GM18505 (cell line): Measurements from ENCODE around the gene TTLL11.
"Not testable (repeated sequence)": the region's sequence is repeated elsewhere in the genome, so short reads cannot be mapped to it uniquely, and the experiment has no call there.

Source experiments
- ATAC-seq: cut with Tn5 transposase; IDR thresholded peaks from one replicate; pipeline ENCODE4 v1.9.1; 2021; ENCODE audit not compliant: unreplicated experiment
- POLR2A ChIP-seq: IDR thresholded peaks from 4 replicates; pipeline ENCODE4 v1.6.1; 2011; ENCODE audit warnings: borderline replicate concordance; ENCODE audit not compliant: insufficient read depth, insufficient read length; ENCODE audit errors: extremely low read depth

Gene TTLL11

DNA sequence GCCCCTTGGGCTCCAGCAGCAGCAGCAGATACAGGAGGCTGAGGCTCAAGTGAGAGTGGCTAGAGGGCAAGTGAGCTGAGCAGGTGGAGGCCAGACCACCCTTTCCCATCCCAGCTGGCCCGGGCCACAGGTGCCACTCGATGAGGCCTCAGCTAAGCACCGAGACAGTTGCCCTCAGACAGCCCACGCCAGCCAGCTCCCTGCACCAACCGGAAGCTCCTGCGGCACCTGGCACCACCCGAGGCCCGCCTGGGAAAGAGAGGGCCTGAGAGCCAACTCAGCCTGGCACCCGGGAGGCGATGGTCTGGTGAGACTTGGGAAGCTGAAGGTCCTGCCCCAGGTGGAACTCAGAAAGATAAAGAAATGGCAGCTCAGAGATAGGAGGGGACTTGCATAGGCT, 28.3 kb upstream of the TTLL11 start:
- no peak for ATAC-seq

DNA sequence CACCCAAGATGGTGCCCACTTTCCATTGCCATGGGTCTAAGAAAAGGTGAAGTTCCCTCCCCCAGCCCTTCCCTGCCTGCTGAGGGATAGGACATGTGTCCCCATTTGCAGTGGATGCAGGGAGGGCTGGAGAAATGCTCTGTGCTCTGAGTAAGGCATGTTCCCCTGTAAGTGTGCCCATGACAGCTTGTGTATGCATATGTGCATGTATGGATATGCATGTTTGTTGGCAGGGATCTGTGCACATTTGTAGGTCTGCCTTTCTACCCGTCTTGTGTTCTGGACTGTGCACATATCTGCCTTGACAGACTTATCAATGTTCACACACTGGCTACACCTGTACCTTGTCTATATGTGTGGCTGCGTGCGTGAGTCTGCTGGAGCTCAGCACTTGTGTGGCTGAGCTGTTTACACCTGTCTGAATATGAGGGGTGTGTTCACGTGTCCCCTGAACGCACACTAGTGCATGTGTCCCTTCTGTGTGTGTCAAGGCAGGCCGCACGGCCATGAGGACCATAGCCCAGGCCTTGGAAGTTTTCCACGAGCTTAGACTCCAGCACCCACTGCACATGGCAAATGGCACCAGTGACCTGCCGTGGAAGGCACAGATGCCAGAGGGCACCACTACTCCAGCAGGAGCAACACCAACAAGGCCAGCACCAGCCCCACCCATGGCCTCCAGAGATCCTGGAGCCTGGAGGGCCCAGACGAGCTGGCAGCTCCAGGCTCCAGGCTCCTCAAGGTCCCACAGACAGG, 27.4 kb upstream of the TTLL11 start:
- TF ChIP-seq POLR2A, result no peak
- no peak for ATAC-seq

More for the DNA sequence above, 28.3 kb upstream of the TTLL11 start:
- TF ChIP-seq POLR2A, result no peak

DNA sequence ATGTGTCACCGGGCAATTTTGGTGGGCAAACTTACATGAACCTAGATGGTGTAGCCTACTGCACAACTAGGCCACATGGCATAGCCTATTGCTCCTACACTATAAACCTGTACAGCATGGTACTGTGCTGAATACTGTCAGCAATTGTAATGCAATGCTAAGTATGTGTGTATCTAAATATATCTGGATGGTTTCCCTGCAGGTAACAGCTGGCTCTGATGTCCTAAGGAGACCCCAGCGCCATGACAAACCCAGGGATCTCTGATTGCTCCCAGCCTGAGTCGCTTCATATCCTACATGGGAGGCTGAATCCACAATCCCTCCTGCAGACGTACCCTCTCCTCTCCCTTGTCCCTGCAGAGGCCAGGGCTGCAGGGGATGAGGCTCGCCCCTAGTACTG, 26.6 kb upstream of the TTLL11 start:
- ATAC-seq, result no peak

DNA sequence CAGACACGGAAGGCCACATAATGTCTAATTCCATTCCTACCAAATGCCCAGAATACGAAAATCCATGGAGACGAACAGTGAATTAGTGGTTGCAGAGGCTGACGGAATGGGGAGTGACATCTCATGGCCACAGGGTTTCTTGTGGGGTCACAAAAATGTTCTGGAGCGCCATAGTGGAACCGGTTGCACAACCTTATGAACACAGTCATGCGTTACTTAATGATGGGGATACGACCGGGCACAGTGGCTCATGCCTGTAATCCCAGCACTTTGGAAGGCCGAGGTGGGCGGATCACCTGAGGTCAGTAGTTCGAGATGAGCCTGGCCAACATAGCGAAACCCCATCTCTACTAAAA, 26.0 kb upstream of the TTLL11 start:
- ATAC-seq, result no peak
- no peak for TF ChIP-seq POLR2A

More for the DNA sequence above, 26.6 kb upstream of the TTLL11 start:
- no peak for TF ChIP-seq POLR2A

DNA sequence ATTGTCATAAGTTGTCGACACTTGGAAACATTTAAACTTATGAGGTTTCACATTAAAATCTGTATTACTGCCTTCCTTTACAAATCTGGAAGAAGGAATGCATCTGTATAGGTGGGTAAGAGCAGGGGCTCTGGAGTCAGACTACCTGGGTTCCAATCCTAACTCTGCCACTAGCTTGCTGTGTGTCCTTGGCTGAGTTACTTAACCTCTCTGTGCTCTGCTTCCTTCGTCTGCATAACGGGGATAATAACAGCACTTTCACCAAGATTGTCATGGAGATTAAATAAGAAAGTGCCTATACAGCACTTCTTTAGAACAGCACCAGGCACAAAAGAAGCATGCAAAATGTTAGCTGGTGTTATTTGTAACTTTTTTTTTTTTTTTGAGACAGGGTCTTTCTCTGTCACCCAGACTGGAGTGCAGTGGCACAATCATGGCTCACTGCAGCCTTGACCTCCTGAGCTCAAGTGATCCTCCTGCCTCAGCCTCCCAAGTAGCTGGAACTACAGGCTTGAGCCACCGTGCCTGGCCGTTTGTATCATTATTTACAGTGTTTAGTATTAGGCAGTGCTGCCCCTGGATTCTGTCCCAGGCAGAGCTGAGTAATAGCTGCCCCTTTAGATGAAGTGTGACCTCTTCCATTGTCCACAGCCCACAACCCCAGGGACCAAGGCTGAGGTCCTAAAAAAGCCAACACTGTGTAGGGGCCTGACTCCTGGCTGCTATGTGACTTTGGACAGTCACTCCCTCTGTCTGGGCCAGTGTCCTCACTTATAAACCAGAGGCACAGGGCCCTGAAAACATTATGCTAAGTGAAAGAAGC, 25.4 kb upstream of the TTLL11 start:
- TF ChIP-seq POLR2A, result no peak
- ATAC-seq, result no peak

DNA sequence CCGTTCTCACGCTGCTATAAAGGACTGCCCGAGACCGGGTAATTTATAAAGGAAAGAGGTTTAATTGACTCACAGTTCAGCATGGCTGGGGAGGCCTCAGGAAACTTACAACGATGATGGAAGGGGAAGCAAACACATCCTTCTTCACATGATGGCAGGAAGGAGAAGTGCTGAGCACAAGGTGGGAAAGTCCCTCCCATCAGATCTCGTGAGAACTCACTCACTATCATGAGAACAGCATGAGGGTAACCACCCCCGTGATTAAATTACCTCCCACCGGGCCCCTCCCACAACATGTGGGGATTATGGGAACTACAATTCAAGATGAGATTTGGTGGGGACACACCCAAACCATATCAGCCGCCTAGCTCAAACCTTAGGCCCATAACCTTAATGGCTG, 24.1 kb upstream of the TTLL11 start:
- ATAC-seq, result not testable (repeated sequence)

DNA sequence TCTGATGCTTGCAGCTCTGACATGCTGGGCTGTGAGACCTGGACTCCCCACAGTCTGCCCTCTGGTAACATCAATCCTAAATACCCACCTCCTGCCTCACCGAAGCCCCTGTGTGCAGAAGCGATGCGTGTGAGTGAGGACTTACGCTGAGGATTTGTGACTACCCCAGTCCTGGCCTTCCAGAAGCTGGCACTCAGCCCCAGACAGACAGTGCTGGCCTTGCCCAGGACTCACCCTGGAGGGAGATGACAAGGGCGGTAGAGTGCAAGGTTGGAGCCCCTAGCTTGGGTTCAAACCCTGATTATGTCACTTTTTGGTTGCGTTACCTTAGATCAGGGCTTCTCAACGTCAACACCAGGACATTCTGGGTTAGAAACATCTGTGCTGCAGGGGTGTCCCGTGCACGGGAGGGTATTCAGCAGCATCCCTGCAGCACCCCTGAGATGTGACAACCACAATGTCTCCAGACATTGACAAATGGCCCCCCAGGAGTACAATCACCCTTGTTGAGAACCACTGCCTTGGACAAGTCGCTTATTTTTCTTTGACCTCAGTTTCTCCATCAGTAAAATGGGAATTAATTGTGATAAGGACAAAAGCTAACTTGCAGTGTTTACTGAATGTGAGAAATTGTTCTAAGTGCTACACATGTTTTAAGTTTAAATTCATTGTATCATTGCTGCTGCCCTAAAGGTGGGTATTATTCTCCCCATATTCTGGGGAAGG, 23.5 kb upstream of the TTLL11 start:
- no peak for TF ChIP-seq POLR2A
- no peak for ATAC-seq

DNA sequence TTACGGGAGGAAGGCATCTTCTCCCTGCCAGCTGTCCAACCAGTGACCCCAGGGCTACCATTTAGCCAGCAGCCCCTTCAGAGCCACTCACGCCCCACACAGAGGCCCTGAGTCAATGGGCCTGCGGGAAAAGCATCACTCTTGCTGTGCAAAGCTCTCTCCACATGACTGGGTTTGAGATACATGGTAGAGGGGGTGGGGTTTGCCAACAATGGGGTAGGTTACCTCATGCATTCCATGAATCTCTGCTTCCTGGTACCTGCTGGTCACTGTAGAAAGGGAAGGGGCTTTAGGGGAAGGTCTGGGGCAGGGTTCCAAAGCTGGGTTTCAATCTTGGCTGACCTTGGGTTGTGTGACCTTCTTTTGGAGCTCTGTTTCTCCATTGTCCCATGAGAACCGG, 22.9 kb upstream of the TTLL11 start:
- no peak for TF ChIP-seq POLR2A
- no peak for ATAC-seq

DNA sequence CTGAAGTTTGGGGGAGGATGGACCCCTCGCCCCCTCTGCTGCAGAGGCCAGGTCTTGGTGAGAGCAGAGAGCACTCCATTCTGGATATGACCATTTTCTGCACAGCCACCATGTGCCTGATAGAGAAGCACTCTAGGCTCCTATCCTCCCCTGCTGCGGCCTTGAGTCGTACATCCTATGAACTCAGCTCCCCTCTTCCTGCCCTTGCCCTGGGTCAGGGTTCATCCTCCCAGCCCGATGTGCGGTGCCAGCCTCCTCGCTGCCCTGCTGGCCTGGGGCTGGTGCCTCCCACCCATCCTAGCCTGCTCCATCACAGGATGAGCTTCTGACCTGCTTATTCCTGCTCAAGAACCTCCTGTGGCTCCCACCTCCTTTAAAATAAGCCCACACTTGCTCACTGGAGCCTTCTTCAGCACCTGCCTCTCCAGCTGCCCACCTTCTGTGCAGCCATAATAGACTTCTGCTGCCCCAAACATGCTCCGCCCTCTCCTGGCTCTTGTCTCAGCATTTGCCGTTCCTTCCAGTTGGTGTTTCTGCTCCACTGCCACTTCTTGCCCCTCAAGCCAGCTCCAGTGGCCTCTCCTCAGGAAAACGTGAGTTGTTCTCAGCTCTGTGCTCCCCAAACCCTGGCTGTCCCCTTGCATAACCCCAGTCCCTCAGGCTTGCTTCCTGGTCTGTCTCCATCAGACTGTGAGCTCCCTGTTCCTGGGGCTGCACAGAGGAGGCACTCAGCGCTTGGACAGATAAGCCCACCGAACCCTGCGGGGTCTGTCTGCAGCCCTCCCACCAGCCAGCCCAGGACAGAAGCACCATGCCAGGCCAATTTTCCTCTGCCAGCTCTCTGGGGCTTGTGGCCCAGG, 22.3 kb upstream of the TTLL11 start:
- no peak for TF ChIP-seq POLR2A
- no peak for ATAC-seq

DNA sequence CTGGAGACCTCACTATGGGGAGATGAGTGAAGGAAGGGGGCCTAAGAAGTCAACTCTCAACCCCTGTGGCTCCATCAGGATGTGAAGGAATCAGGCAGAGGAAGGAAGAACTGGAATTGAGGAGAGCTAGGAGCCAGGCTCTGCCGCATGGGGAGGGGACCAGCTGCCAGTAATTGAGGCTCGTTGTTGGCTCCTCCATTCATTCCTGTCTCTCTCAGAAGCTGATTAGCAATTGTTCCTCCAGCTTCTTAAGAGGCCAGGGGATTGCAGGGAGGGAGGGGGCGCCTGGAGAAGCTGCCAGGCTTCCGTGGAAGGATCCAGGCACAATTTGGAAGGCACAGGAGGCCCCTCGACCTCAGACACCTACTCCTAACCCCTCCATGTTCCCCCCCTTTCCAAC, 20.5 kb upstream of the TTLL11 start:
- no peak for TF ChIP-seq POLR2A
- no peak for ATAC-seq

DNA sequence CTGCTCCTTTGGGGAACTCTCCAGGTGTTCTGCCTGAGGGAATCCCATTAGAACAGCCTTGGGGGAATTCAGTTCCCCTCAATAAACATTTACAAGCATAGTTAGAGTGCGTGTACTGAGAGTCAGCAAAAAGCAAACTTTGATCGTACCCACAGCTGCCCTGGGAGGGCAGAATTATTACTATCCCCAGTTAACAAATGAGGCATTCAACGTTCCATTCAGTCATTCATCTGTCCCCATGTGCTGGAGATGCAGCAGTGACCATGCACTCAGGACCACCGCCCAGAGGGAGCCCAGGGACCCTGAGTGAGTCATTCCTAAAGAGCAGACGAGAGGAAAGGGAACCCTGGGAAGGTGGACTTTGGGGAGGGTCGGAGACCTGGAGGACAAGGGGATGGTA, 19.1 kb upstream of the TTLL11 start:
- no peak for TF ChIP-seq POLR2A
- ATAC-seq, result no peak

DNA sequence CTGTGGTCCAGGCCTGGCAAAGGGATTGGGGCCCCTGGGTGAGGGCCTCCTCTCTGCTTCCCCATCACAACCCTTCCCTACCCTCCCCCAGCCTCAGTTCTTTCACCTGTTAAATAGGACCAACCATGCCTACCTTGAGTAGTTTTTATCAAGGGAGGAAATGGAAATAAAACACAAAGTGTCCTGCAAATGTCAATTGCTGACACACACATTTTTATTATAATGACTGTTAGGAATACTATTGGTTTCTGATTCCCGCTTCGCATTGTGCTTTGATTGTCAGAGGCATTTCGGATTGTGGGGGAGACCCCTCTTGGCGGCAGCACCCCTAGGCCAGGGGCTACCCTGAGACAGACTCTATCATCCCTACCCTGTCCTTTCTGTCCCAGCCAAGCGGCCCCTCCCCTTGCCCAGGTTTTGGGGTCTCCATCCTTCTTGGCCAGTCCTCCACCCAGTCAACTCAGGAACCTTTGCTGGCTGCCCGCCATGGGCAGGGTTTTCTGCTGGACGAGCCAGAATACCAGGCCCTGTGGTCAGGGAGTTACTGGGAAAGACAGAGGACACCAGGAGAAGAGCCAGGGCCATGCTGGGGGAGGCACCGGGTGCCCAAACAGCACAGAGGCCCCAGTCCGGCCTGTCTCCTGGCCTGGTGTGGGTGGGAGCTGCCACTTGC, 18.4 kb upstream of the TTLL11 start:
- no peak for ATAC-seq
- no peak for TF ChIP-seq POLR2A
